IPS-15b (cell line): ENCODE data around the gene CPNE2.
"Not testable (repeated sequence)": the region's sequence is repeated elsewhere in the genome, so short reads cannot be mapped to it uniquely, and the experiment has no call there.

ENCODE experiments used
- H3K27me3 ChIP-seq: one replicate; pipeline ENCODE4 v1.6.1; 2013; ENCODE audit warnings: low read length; ENCODE audit not compliant: control insufficient read depth, insufficient read depth
- H3K36me3 ChIP-seq: one replicate; pipeline ENCODE4 v1.6.1; 2013; ENCODE audit warnings: low read length; ENCODE audit not compliant: control insufficient read depth, insufficient read depth
- H3K4me1 ChIP-seq: one replicate; pipeline ENCODE4 v1.6.1; 2013; ENCODE audit warnings: mild to moderate bottlenecking, low read length; ENCODE audit not compliant: control insufficient read depth, insufficient read depth
- H3K4me3 ChIP-seq: one replicate; pipeline ENCODE4 v1.5.1; 2013; ENCODE audit warnings: low read depth, low read length
- H3K9ac ChIP-seq: one replicate; pipeline ENCODE4 v1.6.1; 2013; ENCODE audit warnings: low read depth, mild to moderate bottlenecking, low read length
- H3K9me3 ChIP-seq: one replicate; pipeline ENCODE4 v1.6.1; 2013; ENCODE audit warnings: mild to moderate bottlenecking, low read length; ENCODE audit not compliant: control insufficient read depth, insufficient read depth

CPNE2 gene

DNA sequence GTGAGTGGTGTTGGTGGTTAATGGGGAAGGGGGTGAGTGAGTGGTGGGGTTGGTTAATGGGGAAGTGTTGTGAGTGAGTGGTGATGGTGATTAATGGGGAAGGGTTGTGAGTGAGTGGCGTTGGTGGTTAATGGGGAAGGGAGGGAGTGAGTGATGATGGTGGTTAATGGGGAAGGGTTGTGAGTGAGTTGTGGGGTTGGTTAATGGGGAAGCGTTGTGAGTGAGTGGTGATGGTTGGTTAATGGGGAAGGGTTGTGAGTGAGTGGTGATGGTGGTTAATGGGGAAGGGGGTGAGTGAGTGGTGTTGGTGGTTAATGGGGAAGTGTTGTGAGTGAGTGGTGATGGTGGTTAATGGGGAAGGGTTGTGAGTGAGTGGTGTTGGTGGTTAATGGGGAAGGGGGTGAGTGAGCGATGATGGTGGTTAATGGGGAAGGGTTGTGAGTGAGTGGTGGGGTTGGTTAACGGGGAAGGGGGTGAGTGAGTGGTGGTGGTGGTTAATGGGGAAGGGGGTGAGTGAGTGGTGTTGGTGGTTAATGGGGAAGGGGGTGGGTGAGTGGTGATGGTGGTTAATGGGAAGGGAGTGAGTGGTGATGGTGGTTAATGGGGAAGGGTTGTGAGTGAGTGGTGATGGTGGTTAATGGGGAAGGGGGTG is 21.2 kb upstream of the CPNE2 start:
- not testable (repeated sequence) for H3K9me3 ChIP-seq, H3K36me3 ChIP-seq

DNA sequence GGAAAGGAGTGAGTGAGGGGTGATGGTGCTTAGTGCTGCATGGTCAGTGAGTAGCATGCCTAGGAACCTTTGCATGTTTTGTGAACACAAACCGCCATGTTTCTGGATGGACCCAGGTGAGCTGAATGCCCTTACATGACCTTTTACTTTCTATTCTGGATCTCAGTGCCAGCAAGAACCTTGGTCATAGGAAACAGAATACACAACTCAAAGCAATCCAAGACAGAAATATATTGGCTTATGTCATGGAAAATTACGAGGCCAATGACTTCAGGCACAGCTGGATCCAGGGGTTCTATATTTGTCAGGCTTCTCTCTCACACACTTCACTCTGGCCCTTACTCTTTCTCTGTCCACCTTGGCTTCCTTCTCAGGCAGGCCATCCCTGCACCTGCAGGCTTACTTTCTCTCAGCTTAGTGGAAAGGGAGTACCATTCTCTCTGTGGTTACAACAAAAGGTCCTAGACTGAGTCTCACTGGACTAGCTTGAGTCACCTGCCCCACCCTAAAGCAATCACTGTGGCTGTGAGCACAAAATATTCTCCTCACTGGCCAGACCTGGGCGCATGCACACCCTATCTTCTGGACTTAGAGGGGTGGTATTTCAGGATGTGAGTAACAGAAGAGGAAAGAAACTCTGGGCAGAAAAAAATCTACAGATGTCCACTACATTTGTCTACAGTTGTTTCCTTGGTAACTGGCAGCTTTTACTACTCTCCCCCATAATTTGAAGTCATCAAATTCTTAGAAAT is 20.4 kb upstream of the CPNE2 start:
- H3K9me3 ChIP-seq: no peaks in the 10 kb centered on the region
- H3K4me1 ChIP-seq: peaks cover 2% of the 10 kb centered on the region
- H3K4me3 ChIP-seq: no peak overlapping the region
- no peak overlapping the region for H3K9ac ChIP-seq
- H3K36me3 ChIP-seq: no peaks in the 10 kb centered on the region
- no peaks in the 10 kb centered on the region for H3K27me3 ChIP-seq

More for the DNA sequence above, 21.2 kb upstream of the CPNE2 start:
- not testable (repeated sequence) for H3K4me3 ChIP-seq, H3K4me1 ChIP-seq, H3K9ac ChIP-seq, H3K27me3 ChIP-seq

DNA sequence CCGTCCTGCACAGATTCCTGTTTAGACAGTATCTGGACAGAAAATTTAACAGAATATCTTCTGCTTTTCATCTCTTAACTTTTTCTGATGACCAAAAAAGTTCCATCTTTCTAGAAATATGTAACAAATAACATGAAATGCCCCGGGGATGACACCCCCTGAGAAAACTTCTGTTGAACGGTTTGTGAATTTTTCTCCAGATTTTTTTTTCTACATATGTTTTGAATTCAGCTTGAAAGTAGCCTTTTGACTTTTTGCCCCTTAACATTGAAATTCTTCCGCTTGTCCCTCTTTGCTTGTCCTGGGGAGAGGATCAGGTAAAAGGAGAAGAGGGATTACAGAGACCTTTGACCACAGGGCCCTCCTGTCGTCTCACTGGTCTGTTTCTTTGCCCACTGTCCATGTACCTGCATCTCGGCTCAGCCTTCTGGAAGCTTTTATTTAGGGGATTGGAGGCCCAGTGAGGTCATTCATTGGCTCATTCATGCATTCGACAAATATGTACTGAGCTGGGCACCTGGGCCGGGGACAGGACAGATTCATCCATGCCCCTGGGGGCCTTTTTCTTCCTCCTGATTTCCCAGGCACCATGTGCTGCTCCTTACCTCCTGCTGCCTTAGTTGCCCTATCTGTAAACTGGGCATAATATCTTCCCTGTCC is 19.6 kb upstream of the CPNE2 start:
- no peak overlapping the region for H3K9ac ChIP-seq
- H3K36me3 ChIP-seq: no peaks in the 10 kb centered on the region
- peaks cover 2% of the 10 kb centered on the region for H3K4me1 ChIP-seq

DNA sequence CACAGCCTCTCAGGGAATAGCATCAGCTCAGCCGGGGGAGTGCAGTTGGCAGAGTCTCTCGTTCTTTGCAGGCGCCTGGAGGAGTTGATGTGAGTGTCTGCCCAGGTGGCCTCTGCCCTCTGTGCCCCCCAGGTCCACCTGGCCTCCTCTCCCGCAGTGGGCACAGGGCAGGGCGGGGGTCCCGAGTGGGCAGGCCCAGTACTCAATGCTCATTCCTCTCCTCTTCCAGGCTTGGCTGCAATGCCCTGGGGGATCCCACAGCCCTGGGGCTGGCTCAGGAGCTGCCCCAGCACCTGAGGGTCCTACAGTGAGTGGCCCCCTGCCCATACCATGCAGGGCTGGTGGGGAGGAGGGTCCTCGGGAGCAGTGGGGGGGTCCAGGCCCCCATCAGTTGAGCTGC is 14.7 kb upstream of the CPNE2 start:
- H3K4me3 ChIP-seq: no peak overlapping the region
- H3K4me1 ChIP-seq: peaks cover 2% of the 10 kb centered on the region
- H3K9ac ChIP-seq: no peak overlapping the region
- H3K9me3 ChIP-seq: no peaks in the 10 kb centered on the region
- no peaks in the 10 kb centered on the region for H3K36me3 ChIP-seq
- no peaks in the 10 kb centered on the region for H3K27me3 ChIP-seq

More for the DNA sequence above, 19.6 kb upstream of the CPNE2 start:
- H3K4me3 ChIP-seq: no peak overlapping the region
- no peaks in the 10 kb centered on the region for H3K9me3 ChIP-seq
- H3K27me3 ChIP-seq: no peaks in the 10 kb centered on the region

DNA sequence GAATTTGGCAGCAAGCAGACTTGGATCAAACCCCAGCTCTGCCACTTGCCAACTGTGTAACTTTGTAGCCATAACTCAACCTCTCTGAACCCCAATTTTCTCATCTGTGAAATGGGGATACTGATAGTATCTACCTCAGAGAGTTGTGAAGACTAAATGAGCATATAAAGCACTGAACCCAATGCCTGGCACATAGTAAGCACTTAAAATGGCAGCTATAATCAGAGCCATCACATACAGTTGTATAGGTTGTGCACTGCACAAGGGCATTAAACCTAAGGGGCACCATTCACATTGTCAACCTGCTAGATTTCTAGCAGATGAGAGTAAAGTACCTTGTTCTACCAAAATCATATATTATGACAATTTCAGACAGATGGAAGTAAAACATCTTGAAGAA is 10.6 kb upstream of the CPNE2 start:
- Histone ChIP-seq H3K36me3 (no peaks in the 10 kb centered on the region), H3K27me3 (no peaks in the 10 kb centered on the region), H3K4me1 (peaks cover 4% of the 10 kb centered on the region), H3K9me3 (no peaks in the 10 kb centered on the region), H3K4me3 (no peak overlapping the region), H3K9ac (no peak overlapping the region)

DNA sequence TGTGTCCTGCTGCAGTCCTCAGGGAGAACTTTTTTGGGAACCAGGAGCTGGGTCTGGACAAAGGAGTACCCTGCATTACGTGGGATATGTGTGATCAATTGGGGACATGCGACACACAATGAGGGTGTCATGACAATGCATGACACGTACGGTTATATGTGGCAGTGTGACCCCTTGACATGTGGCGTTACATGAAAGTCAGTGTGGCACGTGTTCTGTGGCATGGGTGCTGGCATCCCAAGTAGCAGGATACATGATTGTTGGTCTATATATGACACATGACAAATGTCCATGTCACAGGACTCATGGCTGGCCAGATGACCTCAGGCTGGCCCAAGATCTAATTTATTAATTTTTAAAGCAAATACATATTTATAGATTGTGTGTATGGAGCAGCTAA is 9.7 kb upstream of the CPNE2 start:
- H3K9me3 ChIP-seq: no peaks in the 10 kb centered on the region
- H3K9ac ChIP-seq: no peak overlapping the region
- H3K4me3 ChIP-seq: no peak overlapping the region
- H3K4me1 ChIP-seq: peaks cover 4% of the 10 kb centered on the region
- no peaks in the 10 kb centered on the region for H3K36me3 ChIP-seq
- H3K27me3 ChIP-seq: no peaks in the 10 kb centered on the region

DNA sequence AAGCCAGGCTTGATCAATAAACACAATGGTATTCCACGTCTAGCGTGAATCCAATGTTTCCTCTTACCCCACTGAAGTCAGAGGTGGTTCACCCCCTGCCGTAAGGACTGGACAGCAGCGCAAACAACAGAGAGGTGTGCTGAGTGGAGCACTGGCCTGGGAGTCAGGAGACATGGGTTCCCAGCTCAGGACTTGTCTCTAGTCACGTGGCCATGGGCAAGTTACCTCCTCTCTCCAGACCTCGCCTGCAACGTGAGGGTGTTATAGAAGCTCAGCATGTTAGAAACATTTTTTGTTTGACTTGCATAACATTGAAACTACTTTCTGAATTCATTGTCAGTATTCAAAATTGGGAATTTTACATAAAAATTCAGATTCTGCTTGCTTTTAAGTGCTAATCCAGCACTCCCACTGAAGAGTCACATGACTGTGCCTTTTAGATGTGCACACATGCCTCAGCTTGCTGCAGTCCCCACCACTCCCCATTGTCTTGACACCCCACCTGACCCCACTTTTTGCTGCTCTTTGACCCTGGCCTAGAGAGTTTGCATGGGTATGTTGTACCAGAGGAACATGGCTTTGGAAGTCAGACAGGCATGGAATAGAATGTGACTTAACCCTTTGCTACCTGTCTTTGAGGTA is 8.8 kb upstream of the CPNE2 start:
- Histone ChIP-seq H3K27me3 (no peaks in the 10 kb centered on the region), H3K4me3 (no peak overlapping the region), H3K4me1 (peaks cover 4% of the 10 kb centered on the region), H3K9me3 (no peaks in the 10 kb centered on the region), H3K36me3 (no peaks in the 10 kb centered on the region), H3K9ac (no peak overlapping the region)

DNA sequence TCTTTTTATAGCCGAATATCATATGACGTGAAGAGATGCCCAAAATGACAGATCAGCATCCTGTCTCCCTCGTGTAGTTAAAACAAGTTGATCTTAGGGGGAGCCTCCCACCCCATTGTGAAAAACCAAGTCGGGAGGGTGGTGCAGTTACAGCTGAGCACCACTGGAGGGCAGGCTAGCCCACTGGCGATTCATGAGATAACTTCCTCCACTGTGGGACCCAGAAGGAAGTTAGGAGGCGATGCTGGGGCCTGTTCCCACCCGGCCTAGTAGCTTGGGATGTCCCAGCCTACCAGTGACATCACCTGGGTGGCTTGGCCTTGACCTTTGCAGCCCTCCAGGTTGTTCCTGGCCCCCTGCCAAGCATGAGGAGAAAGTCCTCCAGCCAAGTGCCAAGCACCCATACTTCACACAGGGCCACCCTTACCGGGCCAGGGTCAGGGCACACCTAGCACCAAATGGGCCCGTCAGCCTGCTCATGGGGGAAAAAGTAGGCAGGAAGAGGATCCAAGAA is 8.1 kb upstream of the CPNE2 start:
- Histone ChIP-seq H3K4me1 (peaks cover 4% of the 10 kb centered on the region), H3K9me3 (no peaks in the 10 kb centered on the region), H3K27me3 (no peaks in the 10 kb centered on the region), H3K36me3 (no peaks in the 10 kb centered on the region), H3K4me3 (no peak overlapping the region), H3K9ac (no peak overlapping the region)

DNA sequence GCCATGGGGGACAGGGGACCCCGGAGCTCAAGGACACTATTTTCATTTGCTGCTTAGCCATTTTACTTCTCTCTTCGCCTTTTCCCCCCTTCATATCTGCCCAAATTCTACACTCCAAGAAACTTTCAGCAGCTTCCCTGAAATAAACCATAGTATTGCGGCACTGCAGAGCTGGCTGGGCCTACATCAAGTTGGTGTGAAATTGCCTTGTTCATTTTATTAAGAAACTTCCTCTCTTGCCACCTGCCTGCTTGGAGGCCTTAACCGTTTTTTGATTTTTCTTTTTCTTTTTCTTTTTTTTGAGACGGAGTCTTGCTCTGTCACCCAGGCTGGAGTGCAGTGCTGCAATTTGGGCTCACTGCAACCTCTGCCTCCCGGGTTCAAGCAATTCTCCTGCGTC is 7.4 kb upstream of the CPNE2 start:
- Histone ChIP-seq H3K27me3 (no peaks in the 10 kb centered on the region), H3K4me1 (peaks cover 4% of the 10 kb centered on the region), H3K36me3 (no peaks in the 10 kb centered on the region), H3K4me3 (no peak overlapping the region), H3K9ac (no peak overlapping the region), H3K9me3 (no peaks in the 10 kb centered on the region)

DNA sequence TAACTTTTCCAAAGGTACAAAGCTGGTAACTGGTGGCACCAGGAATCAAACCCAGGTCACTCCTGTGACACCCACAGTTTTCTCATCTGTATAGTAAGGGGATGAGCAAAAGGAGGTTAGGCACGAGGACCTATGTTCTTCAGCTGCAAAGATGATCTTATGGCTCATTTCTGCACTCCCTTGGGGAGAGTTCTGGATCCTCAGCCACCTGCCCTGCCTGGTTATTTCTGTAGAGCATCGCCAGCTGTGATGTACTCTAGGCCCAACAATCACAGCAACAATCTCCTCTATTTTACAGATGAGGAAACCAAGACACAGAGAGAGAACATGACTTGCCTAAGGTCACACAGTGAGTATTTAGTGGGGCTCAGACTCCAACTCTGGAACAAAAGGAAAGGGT is 5.4 kb upstream of the CPNE2 start:
- H3K9me3 ChIP-seq: no peaks in the 10 kb centered on the region
- peaks cover 4% of the 10 kb centered on the region for H3K4me1 ChIP-seq
- H3K4me3 ChIP-seq: no peak overlapping the region
- no peaks in the 10 kb centered on the region for H3K36me3 ChIP-seq
- peaks cover 12% of the 10 kb centered on the region for H3K27me3 ChIP-seq
- H3K9ac ChIP-seq: no peak overlapping the region

DNA sequence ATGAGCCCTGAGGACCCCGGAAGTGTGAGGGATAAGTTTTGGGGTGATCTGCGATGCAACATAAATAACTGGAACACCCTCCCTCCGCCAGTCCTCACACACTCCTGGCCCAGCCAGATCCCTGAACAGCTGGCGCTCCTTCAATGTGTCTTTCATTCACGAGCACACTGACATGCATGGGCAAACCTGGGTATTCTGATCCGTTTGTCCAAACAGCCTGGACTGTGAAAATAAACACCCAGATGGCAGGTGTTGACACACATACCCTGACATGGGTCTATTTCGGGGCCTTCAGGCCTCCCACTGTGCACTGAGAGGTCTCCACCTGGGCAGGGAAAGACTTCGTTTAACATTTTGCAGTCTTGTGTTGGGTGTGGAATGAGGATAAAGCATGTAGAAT is 3.0 kb upstream of the CPNE2 start:
- no peaks in the 10 kb centered on the region for H3K4me1 ChIP-seq
- H3K9ac ChIP-seq: no peak overlapping the region
- H3K9me3 ChIP-seq: no peaks in the 10 kb centered on the region
- H3K27me3 ChIP-seq: peaks cover 25% of the 10 kb centered on the region
- no peaks in the 10 kb centered on the region for H3K36me3 ChIP-seq
- H3K4me3 ChIP-seq: no peak overlapping the region
